Esophagus (tissue), 2 donors: Measurements from ENCODE around the gene UST. TPM values are rescaled to one million over a fixed set of nuclear protein-coding genes. Genes with fewer than 3 reads are reported as not detected.
A peak's percentile ranks its signal among the peaks of the same experiment; 100 is the strongest.

Experiments
- H3K27ac ChIP-seq, 2 donors: one replicate each; pipeline ENCODE4 v1.5.1; 2013; ENCODE audit warnings: low read depth in 2 of 2, mild to moderate bottlenecking in 2 of 2, inconsistent platforms in 1 of 2, low read length in 1 of 2, moderate library complexity in 1 of 2
- H3K27me3 ChIP-seq, 2 donors: one replicate each; pipeline ENCODE4 v1.6.1; 2013; ENCODE audit warnings: low read length in 2 of 2, control low read depth in 1 of 2, mild to moderate bottlenecking in 1 of 2; ENCODE audit not compliant: insufficient read depth in 2 of 2, control insufficient read depth in 1 of 2
- H3K36me3 ChIP-seq, 2 donors: one replicate each; pipeline ENCODE4 v1.6.1; 2013; ENCODE audit warnings: low read length in 1 of 2; ENCODE audit not compliant: control insufficient read depth in 2 of 2, insufficient read depth in 2 of 2
- H3K4me1 ChIP-seq, 2 donors: one replicate each; pipeline ENCODE4 v1.6.1; 2013; ENCODE audit warnings: low read length in 1 of 2; ENCODE audit not compliant: control insufficient read depth in 2 of 2, insufficient read depth in 2 of 2
- H3K4me3 ChIP-seq, 2 donors: one replicate each; pipeline ENCODE4 v1.5.1; 2013; ENCODE audit warnings: low read length in 2 of 2, mild to moderate bottlenecking in 2 of 2, low read depth in 1 of 2, moderate library complexity in 1 of 2
- H3K9me3 ChIP-seq, 2 donors: one replicate each; pipeline ENCODE4 v1.6.1; 2013; ENCODE audit warnings: mild to moderate bottlenecking in 2 of 2, low read depth in 1 of 2, low read length in 1 of 2, moderate library complexity in 1 of 2; ENCODE audit not compliant: control insufficient read depth in 2 of 2, insufficient read depth in 1 of 2
- WGBS, 2 donors: extraction: QIAGEN DNeasy Blood & Tissue Kit; methylation state at CpG; one replicate each; pipeline ENCODE4 v1.1.7; 2013; 5-methylcytosine and 5-hydroxymethylcytosine counted together
- polyA plus RNA-seq, 2 donors: library from polyadenylated mRNA; stranded (reverse); fragments of 200-250 nt; gene quantifications; one replicate each; pipeline ENCODE4 v1.2.3, GENCODE V29; 2013
- donor health status: healthy with polysubstance abuse.
- donor health status: Bipolar disorder and iron deficiency.

UST gene
- polyA plus RNA-seq, 2 donors, result 1.7 to 2.4 TPM

GRCh38 chr6:149065658-149066556 lies 319.1 kb downstream of the UST start:
- Histone ChIP-seq H3K27me3 (no peaks in the 10 kb centered on the region), H3K36me3 (no peaks in the 10 kb centered on the region), H3K4me3 (no peak overlapping the region), H3K9me3 (no peaks in the 10 kb centered on the region), H3K27ac (peak overlapping the region in 1 of 2 donors; percentile 49), H3K4me1 (peaks cover 2% of the 10 kb centered on the region in 2 donors)
- WGBS, 2 donors, result 61 to 70% methylated on average over 8 of the region's 8 CpGs

- 92 to 95% methylated on average over 4 of the region's 4 CpGs for WGBS, 2 donors
- Histone ChIP-seq H3K27me3 (no peaks in the 10 kb centered on the region), H3K27ac (no peak overlapping the region), H3K9me3 (no peaks in the 10 kb centered on the region), H3K4me1 (no peaks in the 10 kb centered on the region), H3K4me3 (no peak overlapping the region), H3K36me3 (no peaks in the 10 kb centered on the region)
Measured at GRCh38 chr6:149071997-149072396, 325.2 kb downstream of the UST start.

GRCh38 chr6:149074832-149075258 lies 328.0 kb downstream of the UST start:
- no peak overlapping the region for H3K27ac ChIP-seq
- no peaks in the 10 kb centered on the region for H3K4me1 ChIP-seq
- H3K9me3 ChIP-seq, result no peaks in the 10 kb centered on the region
- no peaks in the 10 kb centered on the region for H3K27me3 ChIP-seq
- 89 to 96% methylated on average over 2 of the region's 2 CpGs for WGBS, 2 donors
- no peaks in the 10 kb centered on the region for H3K36me3 ChIP-seq
- H3K4me3 ChIP-seq, result no peak overlapping the region

GRCh38 chr6:149075616-149076354 lies 329.0 kb downstream of the UST start:
- H3K4me1 ChIP-seq, result peaks cover 0 to 2% of the 10 kb centered on the region in 2 donors
- H3K27me3 ChIP-seq, result no peaks in the 10 kb centered on the region
- no peaks in the 10 kb centered on the region for H3K36me3 ChIP-seq
- H3K4me3 ChIP-seq, result no peak overlapping the region
- WGBS, 2 donors, result 79 to 80% methylated on average over 6 of the region's 6 CpGs
- H3K27ac ChIP-seq, result no peak overlapping the region
- H3K9me3 ChIP-seq, result no peaks in the 10 kb centered on the region

- H3K36me3 ChIP-seq, result no peaks in the 10 kb centered on the region
- H3K27ac ChIP-seq, result no peak overlapping the region
- H3K4me3 ChIP-seq, result no peak overlapping the region
- WGBS, 2 donors, result 65 to 66% methylated on average over 2 of the region's 2 CpGs
- peaks cover 0 to 3% of the 10 kb centered on the region in 2 donors for H3K4me1 ChIP-seq
- H3K9me3 ChIP-seq, result no peaks in the 10 kb centered on the region
- no peaks in the 10 kb centered on the region for H3K27me3 ChIP-seq
Measured at GRCh38 chr6:149076355-149076734, 329.5 kb downstream of the UST start.

GRCh38 chr6:149077208-149077607 lies 330.4 kb downstream of the UST start:
- no peak overlapping the region for H3K27ac ChIP-seq

GRCh38 chr6:149078211-149078782 lies 331.5 kb downstream of the UST start:
- no peaks in the 10 kb centered on the region for H3K27me3 ChIP-seq
- no peaks in the 10 kb centered on the region for H3K9me3 ChIP-seq
- no peak overlapping the region for H3K27ac ChIP-seq
- H3K4me1 ChIP-seq, result peaks cover 0 to 3% of the 10 kb centered on the region in 2 donors
- WGBS, 2 donors, result 91 to 94% methylated on average over 10 of the region's 10 CpGs
- H3K4me3 ChIP-seq, result no peak overlapping the region
- H3K36me3 ChIP-seq, result no peaks in the 10 kb centered on the region

More at GRCh38 chr6:149077208-149077607, 330.4 kb downstream of the UST start:
- H3K9me3 ChIP-seq, result no peaks in the 10 kb centered on the region
- H3K27me3 ChIP-seq, result no peaks in the 10 kb centered on the region
- no peaks in the 10 kb centered on the region for H3K36me3 ChIP-seq
- H3K4me1 ChIP-seq, result peaks cover 0 to 3% of the 10 kb centered on the region in 2 donors
- H3K4me3 ChIP-seq, result no peak overlapping the region
- WGBS, 2 donors, result 70 to 77% methylated on average over 6 of the region's 6 CpGs

- 62 to 69% methylated on average over 2 of the region's 2 CpGs for WGBS, 2 donors
- H3K27ac ChIP-seq, result no peak overlapping the region
- H3K4me3 ChIP-seq, result no peak overlapping the region
Measured at GRCh38 chr6:149079456-149079855, 332.6 kb downstream of the UST start.

GRCh38 chr6:149079911-149080491 lies 333.2 kb downstream of the UST start:
- H3K9me3 ChIP-seq, result no peaks in the 10 kb centered on the region
- peaks cover 0 to 3% of the 10 kb centered on the region in 2 donors for H3K4me1 ChIP-seq
- H3K4me3 ChIP-seq, result no peak overlapping the region
- H3K36me3 ChIP-seq, result no peaks in the 10 kb centered on the region
- H3K27me3 ChIP-seq, result no peaks in the 10 kb centered on the region
- 23 to 30% methylated on average over 6 of the region's 6 CpGs for WGBS, 2 donors
- peak overlapping the region; percentile 13 to 23 for H3K27ac ChIP-seq

More at GRCh38 chr6:149079456-149079855, 332.6 kb downstream of the UST start:
- Histone ChIP-seq H3K4me1 (peaks cover 0 to 3% of the 10 kb centered on the region in 2 donors), H3K27me3 (no peaks in the 10 kb centered on the region), H3K36me3 (no peaks in the 10 kb centered on the region), H3K9me3 (no peaks in the 10 kb centered on the region)
